Measurements from ENCODE around the gene DDX39B.

The DDX39B gene

DNA sequence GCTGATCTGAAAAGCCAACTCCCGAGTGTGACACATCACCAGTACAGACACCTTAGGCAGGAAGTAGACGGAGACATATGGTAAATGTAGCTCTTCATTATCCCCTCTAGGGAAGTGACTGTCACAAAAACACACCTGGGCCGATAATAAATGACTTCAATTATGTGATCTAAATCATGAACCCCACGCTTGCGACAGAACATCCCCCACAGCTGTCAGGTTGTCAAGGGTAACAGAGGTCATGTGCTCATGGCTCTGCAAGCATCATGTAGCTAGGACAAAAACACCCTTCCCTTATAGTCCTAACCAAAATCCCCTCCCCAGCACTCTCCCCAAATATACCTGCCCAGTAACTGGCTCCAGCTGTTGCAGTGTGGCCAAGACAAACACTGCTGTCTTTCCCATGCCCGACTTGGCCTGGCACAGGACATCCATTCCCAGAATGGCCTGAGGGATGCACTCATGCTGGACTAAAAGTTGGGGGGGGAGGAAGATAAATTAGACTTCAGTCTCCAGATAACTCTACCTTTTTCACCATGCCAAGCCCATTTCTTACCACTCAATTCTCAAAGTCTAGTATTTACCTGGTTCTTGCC lies 2.9 kb downstream of the DDX39B start:
- in situ Hi-C loops (cut with MboI; ENCODE audit: low sequenced_read_pairs, unreplicated experiment) = no loop called here
- TF ChIP-seq, protein P1, sequence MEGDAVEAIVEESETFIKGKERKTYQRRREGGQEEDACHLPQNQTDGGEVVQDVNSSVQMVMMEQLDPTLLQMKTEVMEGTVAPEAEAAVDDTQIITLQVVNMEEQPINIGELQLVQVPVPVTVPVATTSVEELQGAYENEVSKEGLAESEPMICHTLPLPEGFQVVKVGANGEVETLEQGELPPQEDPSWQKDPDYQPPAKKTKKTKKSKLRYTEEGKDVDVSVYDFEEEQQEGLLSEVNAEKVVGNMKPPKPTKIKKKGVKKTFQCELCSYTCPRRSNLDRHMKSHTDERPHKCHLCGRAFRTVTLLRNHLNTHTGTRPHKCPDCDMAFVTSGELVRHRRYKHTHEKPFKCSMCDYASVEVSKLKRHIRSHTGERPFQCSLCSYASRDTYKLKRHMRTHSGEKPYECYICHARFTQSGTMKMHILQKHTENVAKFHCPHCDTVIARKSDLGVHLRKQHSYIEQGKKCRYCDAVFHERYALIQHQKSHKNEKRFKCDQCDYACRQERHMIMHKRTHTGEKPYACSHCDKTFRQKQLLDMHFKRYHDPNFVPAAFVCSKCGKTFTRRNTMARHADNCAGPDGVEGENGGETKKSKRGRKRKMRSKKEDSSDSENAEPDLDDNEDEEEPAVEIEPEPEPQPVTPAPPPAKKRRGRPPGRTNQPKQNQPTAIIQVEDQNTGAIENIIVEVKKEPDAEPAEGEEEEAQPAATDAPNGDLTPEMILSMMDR (IDR thresholded peaks at IDR 0.05; ENCODE audit: borderline replicate concordance, control extremely low read depth, extremely low read depth, insufficient read depth, missing control alignments) = no peak
- no peak for DNase-seq (ENCODE audit: low spot score)

DNA sequence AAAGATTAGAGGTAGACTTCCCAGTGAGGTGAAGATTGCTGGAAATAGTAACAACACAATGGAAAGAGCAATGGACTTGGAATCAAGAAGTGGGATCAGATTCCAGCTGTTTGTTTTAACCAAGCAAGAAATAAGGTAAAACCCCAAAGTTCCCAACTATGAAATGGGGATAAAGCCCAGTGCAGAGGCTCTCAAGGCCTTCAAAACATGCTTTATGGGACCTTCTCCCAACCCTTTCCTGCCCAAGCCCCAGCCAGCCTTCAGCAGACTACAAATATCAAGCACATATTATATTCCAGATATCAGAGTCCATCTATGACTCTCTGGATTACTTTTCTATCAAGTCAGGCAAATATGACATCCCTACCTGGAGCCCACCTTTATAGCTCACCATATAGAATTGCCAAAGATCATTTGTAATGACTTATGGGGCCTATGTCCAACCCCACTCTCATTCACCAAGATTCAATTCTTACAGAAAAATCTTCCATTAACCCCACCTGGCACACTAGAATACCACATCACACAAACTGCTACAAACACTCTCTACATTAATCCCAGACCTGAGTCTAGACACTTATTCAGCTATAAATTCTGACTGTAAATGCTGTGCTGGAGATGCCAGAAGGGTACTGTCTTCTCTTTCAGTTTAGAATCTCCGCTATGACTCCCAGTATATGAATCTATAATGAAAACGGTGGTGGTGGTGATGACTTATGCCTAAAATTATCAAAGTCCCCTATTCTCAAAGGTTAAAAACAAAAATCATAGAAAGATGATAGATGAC lies 6.1 kb downstream of the DDX39B start:
- TF ChIP-seq, protein P1 (IDR thresholded peaks at IDR 0.05; ENCODE audit: borderline replicate concordance, control extremely low read depth, extremely low read depth, insufficient read depth, missing control alignments) = no peak
- in situ Hi-C loops (cut with MboI; ENCODE audit: low sequenced_read_pairs, unreplicated experiment) = no loop called here
- no peak for DNase-seq (ENCODE audit: low spot score)

DNA sequence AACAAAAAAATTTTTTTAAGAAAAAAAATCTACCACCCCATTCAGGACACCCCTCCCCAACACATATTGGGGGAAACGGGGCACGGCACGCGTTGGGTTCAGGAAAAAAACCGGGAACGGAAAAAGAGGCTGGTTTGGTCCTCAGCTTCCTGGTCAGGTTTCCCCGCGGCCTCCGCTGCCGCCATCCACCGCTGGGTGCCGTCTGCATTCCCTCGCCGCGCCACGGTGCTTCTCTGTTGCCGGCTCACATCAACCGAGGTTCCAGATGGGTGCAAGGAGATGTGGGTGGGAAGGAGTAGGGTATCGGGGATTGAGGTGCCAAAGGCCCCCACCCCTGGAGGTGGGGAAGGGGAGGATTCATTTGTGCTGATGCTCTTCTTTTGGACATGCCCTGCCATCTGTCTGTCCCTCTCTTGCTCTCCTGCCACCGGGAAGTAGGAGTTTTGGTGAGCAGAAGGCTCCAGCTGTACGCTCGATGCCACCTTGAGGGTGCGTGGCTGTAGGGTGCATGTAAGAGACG lies 7.2 kb downstream of the DDX39B start:
- no peak for DNase-seq (ENCODE audit: low spot score)
- in situ Hi-C loops (cut with MboI; ENCODE audit: low sequenced_read_pairs, unreplicated experiment) = no loop called here
- TF ChIP-seq, protein P1 (IDR thresholded peaks at IDR 0.05; ENCODE audit: borderline replicate concordance, control extremely low read depth, extremely low read depth, insufficient read depth, missing control alignments) = no peak

DNA sequence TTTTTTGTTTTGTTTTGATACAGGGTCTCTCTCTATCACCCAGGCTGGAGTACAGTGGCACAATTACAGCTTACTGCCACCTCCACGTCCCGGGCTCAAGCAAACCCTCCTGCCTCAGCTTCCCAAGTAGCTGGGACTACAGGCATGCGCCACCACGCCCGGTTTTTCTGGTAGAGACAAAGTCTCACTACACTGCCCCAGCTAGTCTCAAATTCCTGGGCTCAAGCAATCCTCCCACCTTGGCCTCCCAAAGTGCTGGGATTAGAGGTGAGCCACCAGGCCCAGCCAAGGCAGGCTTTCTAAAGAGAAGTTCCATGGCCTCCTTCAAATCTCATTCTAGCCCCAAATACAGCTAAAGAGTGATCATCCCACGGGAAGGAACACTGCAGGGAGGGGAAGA lies 7.8 kb downstream of the DDX39B start:
- in situ Hi-C loops (cut with MboI; ENCODE audit: low sequenced_read_pairs, unreplicated experiment) = no loop called here
- TF ChIP-seq, protein P1 (IDR thresholded peaks at IDR 0.05; ENCODE audit: borderline replicate concordance, control extremely low read depth, extremely low read depth, insufficient read depth, missing control alignments) = no peak
- DNase-seq (ENCODE audit: low spot score) = no peak

DNA sequence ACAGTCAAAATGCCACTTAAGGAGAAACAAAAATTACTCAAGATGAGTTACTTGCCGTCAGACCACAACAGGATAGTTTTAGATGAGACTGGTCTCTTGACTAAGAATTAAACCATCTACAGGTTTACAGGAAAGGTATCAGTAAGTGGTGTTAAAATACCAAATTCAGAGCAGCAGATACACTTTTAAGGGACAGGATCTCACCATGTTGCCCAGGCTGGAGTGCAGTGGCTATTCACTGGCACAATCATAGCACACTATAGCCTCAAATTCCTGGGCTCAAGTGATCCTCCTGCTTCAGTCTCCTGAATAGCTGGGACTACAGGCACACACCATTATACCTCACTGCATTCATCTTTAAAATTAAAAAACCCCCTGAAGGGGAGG lies 8.4 kb downstream of the DDX39B start:
- in situ Hi-C loops (cut with MboI; ENCODE audit: low sequenced_read_pairs, unreplicated experiment) = no loop called here
- no peak for DNase-seq (ENCODE audit: low spot score)
- TF ChIP-seq, protein P1 (IDR thresholded peaks at IDR 0.05; ENCODE audit: borderline replicate concordance, control extremely low read depth, extremely low read depth, insufficient read depth, missing control alignments) = no peak

DNA sequence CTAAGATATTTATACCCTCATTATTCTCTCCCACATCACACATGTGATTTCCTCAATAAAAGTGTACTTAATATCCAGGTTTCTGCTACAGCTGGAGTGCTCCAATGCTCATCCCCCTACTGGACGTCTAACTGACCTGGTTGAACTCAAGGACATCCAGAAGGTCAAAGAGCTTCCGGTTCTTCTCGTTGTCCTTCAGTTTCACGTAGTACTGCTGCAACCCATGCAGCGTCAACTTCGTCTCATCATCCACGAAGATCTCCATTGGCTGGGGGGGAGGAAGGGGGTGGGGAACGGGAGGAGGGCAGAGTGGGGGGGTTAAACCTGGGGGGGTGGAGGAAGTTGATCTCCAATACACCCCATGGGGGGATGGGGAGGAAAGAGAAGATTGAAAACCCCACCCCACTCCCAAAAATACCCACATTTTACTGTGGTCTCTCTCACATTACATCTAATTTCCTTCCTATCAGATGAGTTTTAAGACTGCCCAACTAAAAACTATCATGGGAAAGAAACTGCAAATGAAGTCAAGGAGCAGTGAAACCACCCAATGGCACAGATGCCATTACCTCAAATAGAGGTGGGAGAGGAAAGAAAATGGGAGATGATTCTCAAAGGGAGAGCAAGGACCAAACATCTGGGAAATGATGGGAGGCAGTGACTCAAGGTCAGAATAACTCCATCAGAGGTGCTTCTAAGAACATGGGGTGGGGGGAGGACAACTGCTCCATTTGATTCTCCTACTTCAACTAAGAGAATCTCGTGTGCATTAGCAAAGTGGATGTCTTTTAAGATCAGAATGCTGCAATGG lies 9.0 kb downstream of the DDX39B start:
- in situ Hi-C loops (cut with MboI; ENCODE audit: low sequenced_read_pairs, unreplicated experiment) = no loop called here
- no peak for DNase-seq (ENCODE audit: low spot score)
- TF ChIP-seq, protein P1 (IDR thresholded peaks at IDR 0.05; ENCODE audit: borderline replicate concordance, control extremely low read depth, extremely low read depth, insufficient read depth, missing control alignments) = no peak

Measured in GM13976 (cell line).